GM21390 (cell line): ENCODE results near the gene SNX19.

Experiments used
- ATAC-seq: cut with Tn5 transposase; IDR thresholded peaks from one replicate; pipeline ENCODE4 v1.9.1; 2021; ENCODE audit not compliant: unreplicated experiment

The SNX19 gene

GRCh38 chr11:130906616-130907015 is 9.7 kb downstream of the SNX19 start:
- ATAC-seq, result no peak

- ATAC-seq, result no peak
Measured at GRCh38 chr11:130905512-130905911, 10.8 kb downstream of the SNX19 start.

- no peak for ATAC-seq
Measured at GRCh38 chr11:130904380-130904779, 11.9 kb downstream of the SNX19 start.

GRCh38 chr11:130902380-130902779 is 13.9 kb downstream of the SNX19 start:
- ATAC-seq, result no peak

- no peak for ATAC-seq
Measured at GRCh38 chr11:130899106-130899505, 17.2 kb downstream of the SNX19 start.

GRCh38 chr11:130897262-130898182 is 18.8 kb downstream of the SNX19 start:
- no peak for ATAC-seq

- ATAC-seq, result peak; percentile 95
Measured at GRCh38 chr11:130894322-130895025, 21.8 kb downstream of the SNX19 start.

GRCh38 chr11:130892861-130893260 is 23.4 kb downstream of the SNX19 start:
- no peak for ATAC-seq

GRCh38 chr11:130891326-130891725 is 25.0 kb downstream of the SNX19 start:
- no peak for ATAC-seq

GRCh38 chr11:130890039-130890745 is 26.1 kb downstream of the SNX19 start:
- ATAC-seq, result no peak

GRCh38 chr11:130888790-130889189 is 27.5 kb downstream of the SNX19 start:
- ATAC-seq, result no peak

- ATAC-seq, result no peak
Measured at GRCh38 chr11:130886704-130887103, 29.6 kb downstream of the SNX19 start.

GRCh38 chr11:130882138-130882551 is 34.1 kb downstream of the SNX19 start:
- no peak for ATAC-seq

- no peak for ATAC-seq
Measured at GRCh38 chr11:130881475-130882137, 34.7 kb downstream of the SNX19 start.

- no peak for ATAC-seq
Measured at GRCh38 chr11:130879836-130880235, 36.4 kb downstream of the SNX19 start.

GRCh38 chr11:130876931-130877915 is 39.1 kb downstream of the SNX19 start:
- no peak for ATAC-seq

- ATAC-seq, result no peak
Measured at GRCh38 chr11:130876100-130876499, 40.2 kb downstream of the SNX19 start.

GRCh38 chr11:130874955-130875531 is 41.2 kb downstream of the SNX19 start:
- ATAC-seq, result no peak

- ATAC-seq, result no peak
Measured at GRCh38 chr11:130874396-130874795, 41.9 kb downstream of the SNX19 start.
